ENCODE measurements around the gene LANCL3.
"Not testable (repeated sequence)": the region's sequence is repeated elsewhere in the genome, so short reads cannot be mapped to it uniquely, and the experiment has no call there.

DNA sequence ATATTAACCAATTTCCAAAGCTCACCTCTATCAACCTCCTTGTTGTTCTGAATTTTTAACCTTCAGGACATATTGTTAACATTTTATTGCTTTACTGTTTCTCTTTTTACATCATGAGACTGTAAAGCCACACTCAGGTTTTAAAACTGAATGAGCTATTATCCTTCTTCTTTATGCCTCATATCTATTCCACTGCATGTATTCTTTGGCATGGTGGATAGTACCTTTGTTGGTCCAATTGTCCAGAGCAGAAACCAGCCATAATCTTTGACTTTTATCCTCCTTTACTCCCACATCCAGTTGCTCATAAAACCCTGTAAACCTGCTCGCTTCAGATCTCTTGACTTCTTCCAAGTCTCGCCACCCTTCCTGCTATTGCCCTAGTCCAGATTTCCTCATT lies 6.2 kb upstream of the LANCL3 start:
- TF ChIP-seq, protein P1, sequence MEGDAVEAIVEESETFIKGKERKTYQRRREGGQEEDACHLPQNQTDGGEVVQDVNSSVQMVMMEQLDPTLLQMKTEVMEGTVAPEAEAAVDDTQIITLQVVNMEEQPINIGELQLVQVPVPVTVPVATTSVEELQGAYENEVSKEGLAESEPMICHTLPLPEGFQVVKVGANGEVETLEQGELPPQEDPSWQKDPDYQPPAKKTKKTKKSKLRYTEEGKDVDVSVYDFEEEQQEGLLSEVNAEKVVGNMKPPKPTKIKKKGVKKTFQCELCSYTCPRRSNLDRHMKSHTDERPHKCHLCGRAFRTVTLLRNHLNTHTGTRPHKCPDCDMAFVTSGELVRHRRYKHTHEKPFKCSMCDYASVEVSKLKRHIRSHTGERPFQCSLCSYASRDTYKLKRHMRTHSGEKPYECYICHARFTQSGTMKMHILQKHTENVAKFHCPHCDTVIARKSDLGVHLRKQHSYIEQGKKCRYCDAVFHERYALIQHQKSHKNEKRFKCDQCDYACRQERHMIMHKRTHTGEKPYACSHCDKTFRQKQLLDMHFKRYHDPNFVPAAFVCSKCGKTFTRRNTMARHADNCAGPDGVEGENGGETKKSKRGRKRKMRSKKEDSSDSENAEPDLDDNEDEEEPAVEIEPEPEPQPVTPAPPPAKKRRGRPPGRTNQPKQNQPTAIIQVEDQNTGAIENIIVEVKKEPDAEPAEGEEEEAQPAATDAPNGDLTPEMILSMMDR (IDR thresholded peaks at IDR 0.05; ENCODE audit: insufficient read depth, low read length): not testable (repeated sequence)
- TF ChIP-seq SPI1 (IDR thresholded peaks at IDR 0.05; ENCODE audit: borderline replicate concordance, low read depth); POLR2AphosphoS5 (IDR thresholded peaks at IDR 0.05; ENCODE audit: low read depth); GABPA (IDR thresholded peaks at IDR 0.05; ENCODE audit: low read depth): not testable (repeated sequence)
- TF ChIP-seq, protein P2, sequence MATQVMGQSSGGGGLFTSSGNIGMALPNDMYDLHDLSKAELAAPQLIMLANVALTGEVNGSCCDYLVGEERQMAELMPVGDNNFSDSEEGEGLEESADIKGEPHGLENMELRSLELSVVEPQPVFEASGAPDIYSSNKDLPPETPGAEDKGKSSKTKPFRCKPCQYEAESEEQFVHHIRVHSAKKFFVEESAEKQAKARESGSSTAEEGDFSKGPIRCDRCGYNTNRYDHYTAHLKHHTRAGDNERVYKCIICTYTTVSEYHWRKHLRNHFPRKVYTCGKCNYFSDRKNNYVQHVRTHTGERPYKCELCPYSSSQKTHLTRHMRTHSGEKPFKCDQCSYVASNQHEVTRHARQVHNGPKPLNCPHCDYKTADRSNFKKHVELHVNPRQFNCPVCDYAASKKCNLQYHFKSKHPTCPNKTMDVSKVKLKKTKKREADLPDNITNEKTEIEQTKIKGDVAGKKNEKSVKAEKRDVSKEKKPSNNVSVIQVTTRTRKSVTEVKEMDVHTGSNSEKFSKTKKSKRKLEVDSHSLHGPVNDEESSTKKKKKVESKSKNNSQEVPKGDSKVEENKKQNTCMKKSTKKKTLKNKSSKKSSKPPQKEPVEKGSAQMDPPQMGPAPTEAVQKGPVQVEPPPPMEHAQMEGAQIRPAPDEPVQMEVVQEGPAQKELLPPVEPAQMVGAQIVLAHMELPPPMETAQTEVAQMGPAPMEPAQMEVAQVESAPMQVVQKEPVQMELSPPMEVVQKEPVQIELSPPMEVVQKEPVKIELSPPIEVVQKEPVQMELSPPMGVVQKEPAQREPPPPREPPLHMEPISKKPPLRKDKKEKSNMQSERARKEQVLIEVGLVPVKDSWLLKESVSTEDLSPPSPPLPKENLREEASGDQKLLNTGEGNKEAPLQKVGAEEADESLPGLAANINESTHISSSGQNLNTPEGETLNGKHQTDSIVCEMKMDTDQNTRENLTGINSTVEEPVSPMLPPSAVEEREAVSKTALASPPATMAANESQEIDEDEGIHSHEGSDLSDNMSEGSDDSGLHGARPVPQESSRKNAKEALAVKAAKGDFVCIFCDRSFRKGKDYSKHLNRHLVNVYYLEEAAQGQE (IDR thresholded peaks at IDR 0.05; ENCODE audit: insufficient replicate concordance, low read depth): not testable (repeated sequence)

Measured in HL-60 (cell line).